GM12864 (cell line): Measurements from ENCODE around the gene MAGOH.

Experiments used
- DNase-seq: peaks from one replicate; pipeline ENCODE4 v3.0.0-alpha.2; 2011; ENCODE audit warnings: low read depth
- H3K4me3 ChIP-seq: 2 replicates; pipeline ENCODE4 v1.5.1; 2011; ENCODE audit warnings: mild to moderate bottlenecking, low read depth, low read length, control low read depth
- TF ChIP-seq, protein P1 (sequence below): IDR thresholded peaks from 2 replicates; pipeline ENCODE4 v1.5.1; 2011; ENCODE audit warnings: low read depth, mild to moderate bottlenecking, moderate library complexity, low read length, control low read depth, inconsistent platforms; ENCODE audit errors: missing control alignments

Gene MAGOH

DNA sequence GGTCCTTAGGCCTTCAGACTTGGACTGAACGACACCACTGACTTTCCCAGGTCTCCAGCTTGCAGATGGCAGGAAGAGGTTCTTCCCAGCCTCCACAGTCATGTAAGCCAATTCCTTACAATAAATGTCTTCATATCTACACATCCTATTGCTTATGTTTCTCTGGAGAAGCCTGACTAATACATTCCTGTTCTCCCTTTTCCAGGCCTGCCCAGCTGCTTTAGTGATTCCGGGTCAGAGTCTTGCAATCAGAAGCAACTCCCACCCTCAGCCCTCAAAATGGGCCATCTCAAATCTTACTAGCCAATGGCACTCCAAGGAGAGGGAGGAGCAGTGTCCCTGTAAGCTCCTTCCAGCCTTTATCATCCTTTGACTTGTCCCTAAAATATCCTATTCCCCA lies 58.1 kb downstream of the MAGOH start:
- TF ChIP-seq, protein P1, sequence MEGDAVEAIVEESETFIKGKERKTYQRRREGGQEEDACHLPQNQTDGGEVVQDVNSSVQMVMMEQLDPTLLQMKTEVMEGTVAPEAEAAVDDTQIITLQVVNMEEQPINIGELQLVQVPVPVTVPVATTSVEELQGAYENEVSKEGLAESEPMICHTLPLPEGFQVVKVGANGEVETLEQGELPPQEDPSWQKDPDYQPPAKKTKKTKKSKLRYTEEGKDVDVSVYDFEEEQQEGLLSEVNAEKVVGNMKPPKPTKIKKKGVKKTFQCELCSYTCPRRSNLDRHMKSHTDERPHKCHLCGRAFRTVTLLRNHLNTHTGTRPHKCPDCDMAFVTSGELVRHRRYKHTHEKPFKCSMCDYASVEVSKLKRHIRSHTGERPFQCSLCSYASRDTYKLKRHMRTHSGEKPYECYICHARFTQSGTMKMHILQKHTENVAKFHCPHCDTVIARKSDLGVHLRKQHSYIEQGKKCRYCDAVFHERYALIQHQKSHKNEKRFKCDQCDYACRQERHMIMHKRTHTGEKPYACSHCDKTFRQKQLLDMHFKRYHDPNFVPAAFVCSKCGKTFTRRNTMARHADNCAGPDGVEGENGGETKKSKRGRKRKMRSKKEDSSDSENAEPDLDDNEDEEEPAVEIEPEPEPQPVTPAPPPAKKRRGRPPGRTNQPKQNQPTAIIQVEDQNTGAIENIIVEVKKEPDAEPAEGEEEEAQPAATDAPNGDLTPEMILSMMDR: no peak
- DNase-seq: no peak
- H3K4me3 ChIP-seq: no peak overlapping the region
